ENCODE data around the gene SOWAHA.

SOWAHA gene

GRCh38 chr5:132849347-132849746 is 36.2 kb downstream of the SOWAHA start:
- Histone ChIP-seq H2BK120ac (ENCODE audit: insufficient read depth, low read length, poor library complexity) (no peak overlapping the region), H3K14ac (ENCODE audit: low read length) (no peak overlapping the region), H2AFZ (ENCODE audit: insufficient read depth, low read length, poor library complexity) (no peak overlapping the region), H3K23ac (ENCODE audit: low read length) (no peak overlapping the region), H3K9me3 (ENCODE audit: insufficient read depth, low read depth, low read length) (no peaks in the 10 kb centered on the region), H3K27ac (ENCODE audit: low read depth, low read length) (no peak overlapping the region), H3K27me3 (ENCODE audit: insufficient read depth, low read length) (no peaks in the 10 kb centered on the region), H2BK5ac (ENCODE audit: low read depth, low read length, poor library complexity) (no peak overlapping the region), H3K79me2 (ENCODE audit: control insufficient read depth, insufficient read depth, low read length, poor library complexity) (no peaks in the 10 kb centered on the region), H4K8ac (ENCODE audit: low read depth, low read length) (no peak overlapping the region), H3K4me1 (ENCODE audit: control insufficient read depth in 1 of 2, insufficient read depth in 2 of 2, low read length in 2 of 2) (no peaks in the 10 kb centered on the region), H4K91ac (ENCODE audit: low read depth, low read length) (no peak overlapping the region), H3K79me1 (ENCODE audit: low read length) (no peaks in the 10 kb centered on the region), H2BK12ac (ENCODE audit: low read length) (no peak overlapping the region), H3K36me3 (ENCODE audit: control insufficient read depth in 1 of 2, insufficient read depth in 2 of 2, low read length in 2 of 2) (no peaks in the 10 kb centered on the region), H3K18ac (ENCODE audit: low read length) (no peak overlapping the region), H3K4ac (ENCODE audit: low read depth, low read length) (no peak overlapping the region), H4K12ac (ENCODE audit: low read depth, low read length) (no peak overlapping the region), H2AK5ac (ENCODE audit: low read length) (no peak overlapping the region), H3K4me3 (ENCODE audit: low read depth, low read length) (no peak overlapping the region), H3K4me2 (ENCODE audit: low read length) (no peak overlapping the region), H3K9ac (ENCODE audit: low read length) (no peak overlapping the region)
- no peak for DNase-seq
- no CpG with 5 or more reads among the region's 1 CpG for WGBS (ENCODE audit: extremely low coverage, insufficient coverage, insufficient read length)

GRCh38 chr5:132850066-132850465 is 37.0 kb downstream of the SOWAHA start:
- H3K27me3 ChIP-seq (ENCODE audit: insufficient read depth, low read length), result no peaks in the 10 kb centered on the region
- H3K23ac ChIP-seq (ENCODE audit: low read length), result no peak overlapping the region
- no peak overlapping the region for H2BK120ac ChIP-seq (ENCODE audit: insufficient read depth, low read length, poor library complexity)
- no peaks in the 10 kb centered on the region for H3K9me3 ChIP-seq (ENCODE audit: insufficient read depth, low read depth, low read length)
- no peak overlapping the region for H2BK5ac ChIP-seq (ENCODE audit: low read depth, low read length, poor library complexity)
- no peak overlapping the region for H3K4me3 ChIP-seq (ENCODE audit: low read depth, low read length)
- no peak overlapping the region for H4K8ac ChIP-seq (ENCODE audit: low read depth, low read length)
- no peaks in the 10 kb centered on the region for H3K79me2 ChIP-seq (ENCODE audit: control insufficient read depth, insufficient read depth, low read length, poor library complexity)
- no peaks in the 10 kb centered on the region for H3K79me1 ChIP-seq (ENCODE audit: low read length)
- H3K18ac ChIP-seq (ENCODE audit: low read length), result no peak overlapping the region
- H2AK5ac ChIP-seq (ENCODE audit: low read length), result no peak overlapping the region
- no peaks in the 10 kb centered on the region for H3K4me1 ChIP-seq (ENCODE audit: control insufficient read depth in 1 of 2, insufficient read depth in 2 of 2, low read length in 2 of 2)
- no peak overlapping the region for H3K9ac ChIP-seq (ENCODE audit: low read length)
- H3K4me2 ChIP-seq (ENCODE audit: low read length), result no peak overlapping the region
- H4K12ac ChIP-seq (ENCODE audit: low read depth, low read length), result no peak overlapping the region
- no peak for DNase-seq
- H3K4ac ChIP-seq (ENCODE audit: low read depth, low read length), result no peak overlapping the region
- H2AFZ ChIP-seq (ENCODE audit: insufficient read depth, low read length, poor library complexity), result no peak overlapping the region
- no peak overlapping the region for H4K91ac ChIP-seq (ENCODE audit: low read depth, low read length)
- H2BK12ac ChIP-seq (ENCODE audit: low read length), result no peak overlapping the region
- WGBS (ENCODE audit: extremely low coverage, insufficient coverage, insufficient read length), result no CpG with 5 or more reads among the region's 2 CpGs
- no peak overlapping the region for H3K27ac ChIP-seq (ENCODE audit: low read depth, low read length)
- H3K36me3 ChIP-seq (ENCODE audit: control insufficient read depth in 1 of 2, insufficient read depth in 2 of 2, low read length in 2 of 2), result no peaks in the 10 kb centered on the region
- no peak overlapping the region for H3K14ac ChIP-seq (ENCODE audit: low read length)

- Histone ChIP-seq H2BK120ac (ENCODE audit: insufficient read depth, low read length, poor library complexity) (no peak overlapping the region), H2BK12ac (ENCODE audit: low read length) (no peak overlapping the region), H3K4me3 (ENCODE audit: low read depth, low read length) (no peak overlapping the region), H2AFZ (ENCODE audit: insufficient read depth, low read length, poor library complexity) (no peak overlapping the region), H4K8ac (ENCODE audit: low read depth, low read length) (no peak overlapping the region), H3K4me2 (ENCODE audit: low read length) (no peak overlapping the region), H3K79me2 (ENCODE audit: control insufficient read depth, insufficient read depth, low read length, poor library complexity) (no peaks in the 10 kb centered on the region), H3K4me1 (ENCODE audit: control insufficient read depth in 1 of 2, insufficient read depth in 2 of 2, low read length in 2 of 2) (no peaks in the 10 kb centered on the region), H4K91ac (ENCODE audit: low read depth, low read length) (no peak overlapping the region), H3K9me3 (ENCODE audit: insufficient read depth, low read depth, low read length) (no peaks in the 10 kb centered on the region), H3K14ac (ENCODE audit: low read length) (no peak overlapping the region), H3K23ac (ENCODE audit: low read length) (no peak overlapping the region), H3K18ac (ENCODE audit: low read length) (no peak overlapping the region), H4K12ac (ENCODE audit: low read depth, low read length) (no peak overlapping the region), H2AK5ac (ENCODE audit: low read length) (no peak overlapping the region), H3K79me1 (ENCODE audit: low read length) (no peaks in the 10 kb centered on the region), H2BK5ac (ENCODE audit: low read depth, low read length, poor library complexity) (no peak overlapping the region), H3K27ac (ENCODE audit: low read depth, low read length) (no peak overlapping the region), H3K36me3 (ENCODE audit: control insufficient read depth in 1 of 2, insufficient read depth in 2 of 2, low read length in 2 of 2) (no peaks in the 10 kb centered on the region), H3K9ac (ENCODE audit: low read length) (no peak overlapping the region), H3K4ac (ENCODE audit: low read depth, low read length) (no peak overlapping the region), H3K27me3 (ENCODE audit: insufficient read depth, low read length) (no peaks in the 10 kb centered on the region)
- no CpG with 5 or more reads among the region's 3 CpGs for WGBS (ENCODE audit: extremely low coverage, insufficient coverage, insufficient read length)
- DNase-seq, result no peak
These were observed 40.2 kb downstream of the SOWAHA start for GRCh38 chr5:132853323-132853722.

- Histone ChIP-seq H3K27ac (ENCODE audit: low read depth, low read length) (no peak overlapping the region), H3K4me2 (ENCODE audit: low read length) (no peak overlapping the region), H4K8ac (ENCODE audit: low read depth, low read length) (no peak overlapping the region), H2BK12ac (ENCODE audit: low read length) (no peak overlapping the region), H4K91ac (ENCODE audit: low read depth, low read length) (no peak overlapping the region), H3K79me2 (ENCODE audit: control insufficient read depth, insufficient read depth, low read length, poor library complexity) (no peaks in the 10 kb centered on the region), H2AK5ac (ENCODE audit: low read length) (no peak overlapping the region), H3K9ac (ENCODE audit: low read length) (no peak overlapping the region), H3K4me3 (ENCODE audit: low read depth, low read length) (no peak overlapping the region), H3K4ac (ENCODE audit: low read depth, low read length) (no peak overlapping the region), H3K18ac (ENCODE audit: low read length) (no peak overlapping the region), H2AFZ (ENCODE audit: insufficient read depth, low read length, poor library complexity) (no peak overlapping the region), H3K14ac (ENCODE audit: low read length) (no peak overlapping the region), H4K12ac (ENCODE audit: low read depth, low read length) (no peak overlapping the region), H3K4me1 (ENCODE audit: control insufficient read depth in 1 of 2, insufficient read depth in 2 of 2, low read length in 2 of 2) (no peaks in the 10 kb centered on the region), H3K9me3 (ENCODE audit: insufficient read depth, low read depth, low read length) (no peaks in the 10 kb centered on the region), H3K79me1 (ENCODE audit: low read length) (no peaks in the 10 kb centered on the region), H2BK5ac (ENCODE audit: low read depth, low read length, poor library complexity) (no peak overlapping the region), H3K27me3 (ENCODE audit: insufficient read depth, low read length) (no peaks in the 10 kb centered on the region), H3K23ac (ENCODE audit: low read length) (no peak overlapping the region), H3K36me3 (ENCODE audit: control insufficient read depth in 1 of 2, insufficient read depth in 2 of 2, low read length in 2 of 2) (no peaks in the 10 kb centered on the region), H2BK120ac (ENCODE audit: insufficient read depth, low read length, poor library complexity) (no peak overlapping the region)
- no CpG with 5 or more reads among the region's 1 CpG for WGBS (ENCODE audit: extremely low coverage, insufficient coverage, insufficient read length)
- DNase-seq, result no peak
These were observed 40.7 kb downstream of the SOWAHA start for GRCh38 chr5:132853790-132854189.
